ENCODE measurements around the gene ZNF668. TPM values are rescaled to one million over a fixed set of nuclear protein-coding genes. Genes with fewer than 3 reads are reported as not detected.

The ZNF668 gene
- total RNA-seq, 3 donors from 2014 or later (not counting 1 experiment from before 2014, with no cell fraction given) = 11.0 to 27.4 (median 22.6) TPM

DNA sequence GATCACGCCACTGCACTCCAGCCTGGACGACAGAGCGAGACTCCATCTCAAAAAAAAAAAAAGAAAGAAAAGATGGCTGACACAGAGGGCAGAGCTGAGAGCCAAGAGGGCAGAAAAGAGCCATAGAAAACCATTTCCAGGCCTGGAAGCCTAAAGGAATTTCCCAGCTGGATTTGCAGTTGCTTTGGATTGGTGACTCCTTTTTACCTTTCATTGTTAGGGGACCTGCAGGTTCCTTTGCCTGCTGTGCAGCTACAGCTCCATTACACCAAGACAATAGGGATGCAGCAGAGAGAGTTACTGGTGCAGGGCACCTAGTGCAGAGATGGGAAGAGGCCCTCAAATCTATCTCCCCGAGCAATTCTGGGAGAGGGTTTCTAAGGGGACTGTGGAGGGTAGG, 18.4 kb downstream of the ZNF668 start:
- H3K27me3 ChIP-seq (ENCODE audit: control insufficient read depth, insufficient read depth, low read length) = no peaks in the 10 kb centered on the region
- Mint-ChIP-seq H3K9me3 (no peaks in the 10 kb centered on the region), H3K36me3 (no peaks in the 10 kb centered on the region)

DNA sequence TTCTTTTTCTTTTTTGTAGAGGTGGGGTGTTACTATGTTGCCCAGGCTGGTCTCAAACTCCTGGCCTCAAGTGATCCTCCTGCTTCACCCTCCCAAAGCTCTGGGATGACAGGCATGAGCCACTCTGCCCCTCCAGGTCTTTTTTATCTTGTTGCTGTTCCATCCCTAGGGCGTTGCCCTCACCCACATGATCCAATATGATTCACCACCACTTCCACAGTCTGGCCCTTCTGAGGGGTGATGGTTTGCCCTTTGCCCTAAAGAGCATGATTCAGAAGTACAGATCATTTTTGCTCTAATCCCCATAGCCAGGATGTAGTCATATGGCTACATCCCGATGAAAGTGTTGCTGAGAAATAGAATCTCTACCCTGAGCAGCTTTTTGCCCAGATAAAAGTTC, 21.9 kb downstream of the ZNF668 start:
- Histone ChIP-seq H3K4me1 (ENCODE audit: control insufficient read depth, insufficient read depth, low read length) (no peaks in the 10 kb centered on the region), H3K36me3 (ENCODE audit: control insufficient read depth, insufficient read depth, low read length) (no peaks in the 10 kb centered on the region), H3K9me3 (ENCODE audit: control insufficient read depth, insufficient read depth, low read length) (no peaks in the 10 kb centered on the region), H3K27me3 (ENCODE audit: control insufficient read depth, insufficient read depth, low read length) (no peaks in the 10 kb centered on the region), H3K27ac (ENCODE audit: low read length) (no peak overlapping the region), H3K4me3 (ENCODE audit: low read length) (no peak overlapping the region)
- no peak for DNase-seq
- peaks cover 0 to 9% of the 10 kb centered on the region in 2 donors for H3K4me1 Mint-ChIP-seq
- WGBS (ENCODE audit: insufficient coverage) = 83% methylated on average over 2 of the region's 2 CpGs
- intact Hi-C loops (cut with micrococcal nuclease) = no loop called here
- H3K27ac Mint-ChIP-seq = no peak overlapping the region
- H3K9me3 Mint-ChIP-seq = no peaks in the 10 kb centered on the region
- no peaks in the 10 kb centered on the region for H3K27me3 Mint-ChIP-seq (ENCODE audit: low read depth in 2 of 2)
- no peaks in the 10 kb centered on the region for H3K36me3 Mint-ChIP-seq
- TF ChIP-seq, protein P1, sequence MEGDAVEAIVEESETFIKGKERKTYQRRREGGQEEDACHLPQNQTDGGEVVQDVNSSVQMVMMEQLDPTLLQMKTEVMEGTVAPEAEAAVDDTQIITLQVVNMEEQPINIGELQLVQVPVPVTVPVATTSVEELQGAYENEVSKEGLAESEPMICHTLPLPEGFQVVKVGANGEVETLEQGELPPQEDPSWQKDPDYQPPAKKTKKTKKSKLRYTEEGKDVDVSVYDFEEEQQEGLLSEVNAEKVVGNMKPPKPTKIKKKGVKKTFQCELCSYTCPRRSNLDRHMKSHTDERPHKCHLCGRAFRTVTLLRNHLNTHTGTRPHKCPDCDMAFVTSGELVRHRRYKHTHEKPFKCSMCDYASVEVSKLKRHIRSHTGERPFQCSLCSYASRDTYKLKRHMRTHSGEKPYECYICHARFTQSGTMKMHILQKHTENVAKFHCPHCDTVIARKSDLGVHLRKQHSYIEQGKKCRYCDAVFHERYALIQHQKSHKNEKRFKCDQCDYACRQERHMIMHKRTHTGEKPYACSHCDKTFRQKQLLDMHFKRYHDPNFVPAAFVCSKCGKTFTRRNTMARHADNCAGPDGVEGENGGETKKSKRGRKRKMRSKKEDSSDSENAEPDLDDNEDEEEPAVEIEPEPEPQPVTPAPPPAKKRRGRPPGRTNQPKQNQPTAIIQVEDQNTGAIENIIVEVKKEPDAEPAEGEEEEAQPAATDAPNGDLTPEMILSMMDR (IDR thresholded peaks at IDR 0.05) = no peak
- H3K4me3 Mint-ChIP-seq = no peak overlapping the region
- ATAC-seq = no peak

More for the DNA sequence above, 18.4 kb downstream of the ZNF668 start:
- H3K9me3 ChIP-seq (ENCODE audit: control insufficient read depth, insufficient read depth, low read length) = no peaks in the 10 kb centered on the region
- H3K4me3 ChIP-seq (ENCODE audit: low read length) = no peak overlapping the region
- H3K27me3 Mint-ChIP-seq (ENCODE audit: low read depth in 2 of 2) = no peaks in the 10 kb centered on the region
- no peak for ATAC-seq
- intact Hi-C loops (cut with micrococcal nuclease) = no loop called here
- H3K27ac Mint-ChIP-seq = no peak overlapping the region
- H3K4me1 ChIP-seq (ENCODE audit: control insufficient read depth, insufficient read depth, low read length) = peaks cover 1% of the 10 kb centered on the region
- no peak overlapping the region for H3K4me3 Mint-ChIP-seq
- H3K4me1 Mint-ChIP-seq = peaks cover 0 to 11% of the 10 kb centered on the region in 2 donors
- 94% methylated on average over 4 of the region's 4 CpGs for WGBS (ENCODE audit: insufficient coverage)
- TF ChIP-seq, protein P1 (IDR thresholded peaks at IDR 0.05) = no peak
- DNase-seq = no peak
- peaks cover 5% of the 10 kb centered on the region for H3K36me3 ChIP-seq (ENCODE audit: control insufficient read depth, insufficient read depth, low read length)
- H3K27ac ChIP-seq (ENCODE audit: low read length) = no peak overlapping the region

DNA sequence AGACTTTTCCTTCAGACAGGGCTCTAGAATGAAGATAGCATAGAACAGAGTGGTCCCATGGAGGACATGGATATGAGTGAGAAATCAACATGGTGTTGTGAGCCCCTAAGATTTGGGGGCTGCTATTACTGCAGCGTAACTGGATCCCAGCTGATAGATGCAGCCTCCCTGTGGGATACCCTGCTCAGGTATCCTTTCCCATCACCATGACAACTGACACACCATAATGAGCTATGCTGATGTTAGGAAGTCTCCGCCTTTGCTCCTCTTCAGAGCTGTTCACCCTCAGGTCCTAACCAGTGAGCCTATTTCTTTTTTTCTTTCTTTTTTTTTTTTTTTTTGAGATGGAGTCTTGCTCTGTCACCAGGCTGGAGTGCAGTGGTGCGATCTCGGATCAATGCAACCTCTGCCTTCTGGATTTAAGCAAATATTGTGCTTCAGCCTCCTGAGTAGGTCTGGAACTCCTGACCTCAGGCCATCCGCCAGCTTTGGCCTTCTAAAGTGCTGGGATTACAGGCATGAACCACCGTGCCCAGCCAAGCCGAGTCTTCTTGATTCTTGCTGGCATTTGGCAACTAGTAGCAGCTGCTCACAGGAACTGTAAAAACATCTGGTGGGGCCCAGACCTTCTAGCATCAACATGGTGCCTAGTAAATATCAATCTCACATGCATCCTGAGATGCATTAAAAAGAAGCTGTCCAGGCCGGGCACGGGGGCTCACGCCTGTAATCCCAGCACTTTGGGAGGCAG, 23.6 kb downstream of the ZNF668 start:
- Histone ChIP-seq H3K27me3 (ENCODE audit: control insufficient read depth, insufficient read depth, low read length) (no peaks in the 10 kb centered on the region), H3K4me1 (ENCODE audit: control insufficient read depth, insufficient read depth, low read length) (no peaks in the 10 kb centered on the region), H3K4me3 (ENCODE audit: low read length) (no peak overlapping the region), H3K9me3 (ENCODE audit: control insufficient read depth, insufficient read depth, low read length) (no peaks in the 10 kb centered on the region), H3K36me3 (ENCODE audit: control insufficient read depth, insufficient read depth, low read length) (no peaks in the 10 kb centered on the region), H3K27ac (ENCODE audit: low read length) (no peak overlapping the region)
- intact Hi-C loops (cut with micrococcal nuclease) = no loop called here
- H3K27me3 Mint-ChIP-seq (ENCODE audit: low read depth in 2 of 2) = no peaks in the 10 kb centered on the region
- no peak overlapping the region for H3K27ac Mint-ChIP-seq
- peaks cover 0 to 9% of the 10 kb centered on the region in 2 donors for H3K4me1 Mint-ChIP-seq
- H3K4me3 Mint-ChIP-seq = no peak overlapping the region
- WGBS (ENCODE audit: insufficient coverage) = 94% methylated on average over 10 of the region's 10 CpGs
- H3K36me3 Mint-ChIP-seq = no peaks in the 10 kb centered on the region
- ATAC-seq (no peak), DNase-seq (no peak)
- H3K9me3 Mint-ChIP-seq = no peaks in the 10 kb centered on the region
- TF ChIP-seq, protein P1 (IDR thresholded peaks at IDR 0.05) = no peak
